ENCODE results near the gene EFCAB9. TPM values are rescaled to one million over a fixed set of nuclear protein-coding genes. Genes with fewer than 3 reads are reported as not detected.

Gene EFCAB9
- total and polyA plus RNA-seq, 2 of the 13 experiments (the other 11 are each of a cell fraction or from before 2014, with no cell fraction given) = not detected

GRCh38 chr5:172156541-172156994 lies 37.4 kb upstream of the EFCAB9 start (continued):
- TF ChIP-seq, protein P1, sequence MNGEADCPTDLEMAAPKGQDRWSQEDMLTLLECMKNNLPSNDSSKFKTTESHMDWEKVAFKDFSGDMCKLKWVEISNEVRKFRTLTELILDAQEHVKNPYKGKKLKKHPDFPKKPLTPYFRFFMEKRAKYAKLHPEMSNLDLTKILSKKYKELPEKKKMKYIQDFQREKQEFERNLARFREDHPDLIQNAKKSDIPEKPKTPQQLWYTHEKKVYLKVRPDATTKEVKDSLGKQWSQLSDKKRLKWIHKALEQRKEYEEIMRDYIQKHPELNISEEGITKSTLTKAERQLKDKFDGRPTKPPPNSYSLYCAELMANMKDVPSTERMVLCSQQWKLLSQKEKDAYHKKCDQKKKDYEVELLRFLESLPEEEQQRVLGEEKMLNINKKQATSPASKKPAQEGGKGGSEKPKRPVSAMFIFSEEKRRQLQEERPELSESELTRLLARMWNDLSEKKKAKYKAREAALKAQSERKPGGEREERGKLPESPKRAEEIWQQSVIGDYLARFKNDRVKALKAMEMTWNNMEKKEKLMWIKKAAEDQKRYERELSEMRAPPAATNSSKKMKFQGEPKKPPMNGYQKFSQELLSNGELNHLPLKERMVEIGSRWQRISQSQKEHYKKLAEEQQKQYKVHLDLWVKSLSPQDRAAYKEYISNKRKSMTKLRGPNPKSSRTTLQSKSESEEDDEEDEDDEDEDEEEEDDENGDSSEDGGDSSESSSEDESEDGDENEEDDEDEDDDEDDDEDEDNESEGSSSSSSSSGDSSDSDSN (CRISPR knock-in tag; IDR thresholded peaks at IDR 0.05) = 0 out of 2 replicates have a peak, but pooled peaks have one; percentile 28
- TF ChIP-seq FOXP4 (CRISPR knock-in tag; IDR thresholded peaks at IDR 0.05) (peak; percentile 41; the same call in 1 of the 2 replicates), HOXA3 (CRISPR knock-in tag; IDR thresholded peaks at IDR 0.05) (peak; percentile 41; the same call in 1 of the 2 replicates), MED1 (CRISPR knock-in tag; IDR thresholded peaks at IDR 0.05) (peak; percentile 55), ZSCAN9 (CRISPR knock-in tag; IDR thresholded peaks at IDR 0.05; ENCODE audit: borderline replicate concordance) (0 out of 2 replicates have a peak, but pooled peaks have one; percentile 41), ZNF263 (CRISPR knock-in tag; IDR thresholded peaks at IDR 0.05) (no peak), MNT (IDR thresholded peaks at IDR 0.05) (no peak), NR2F2 (IDR thresholded peaks at IDR 0.05; ENCODE audit: borderline replicate concordance, low read depth) (no peak), ZFP41 (CRISPR knock-in tag; IDR thresholded peaks at IDR 0.05; ENCODE audit: borderline replicate concordance) (no peak), TEAD3 (CRISPR knock-in tag; optimal IDR thresholded peaks at IDR 0.05; ENCODE audit: borderline replicate concordance) (peak; percentile 78), FOXM1 (CRISPR knock-in tag; IDR thresholded peaks at IDR 0.05) (no peak), GABPB1 (CRISPR knock-in tag; IDR thresholded peaks at IDR 0.05) (peak; percentile 53), STAG1 (CRISPR knock-in tag; IDR thresholded peaks at IDR 0.05) (no peak), PHF21A (CRISPR knock-in tag; IDR thresholded peaks at IDR 0.05) (no peak), ZNF34 (CRISPR knock-in tag; IDR thresholded peaks at IDR 0.05; ENCODE audit: borderline replicate concordance) (no peak), ZNF296 (CRISPR knock-in tag; conservative IDR thresholded peaks at IDR 0.05) (no peak), TAF15 (IDR thresholded peaks at IDR 0.05; ENCODE audit: low read depth, low read length, poor library complexity, severe bottlenecking) (no peak), ZNF446 (CRISPR knock-in tag; IDR thresholded peaks at IDR 0.05) (no peak), ZNF331 (CRISPR knock-in tag; IDR thresholded peaks at IDR 0.05) (peak; percentile 34; the same call in 1 of the 2 replicates), NCOA2 (CRISPR knock-in tag; IDR thresholded peaks at IDR 0.05) (no peak)
- TF ChIP-seq, protein P2, sequence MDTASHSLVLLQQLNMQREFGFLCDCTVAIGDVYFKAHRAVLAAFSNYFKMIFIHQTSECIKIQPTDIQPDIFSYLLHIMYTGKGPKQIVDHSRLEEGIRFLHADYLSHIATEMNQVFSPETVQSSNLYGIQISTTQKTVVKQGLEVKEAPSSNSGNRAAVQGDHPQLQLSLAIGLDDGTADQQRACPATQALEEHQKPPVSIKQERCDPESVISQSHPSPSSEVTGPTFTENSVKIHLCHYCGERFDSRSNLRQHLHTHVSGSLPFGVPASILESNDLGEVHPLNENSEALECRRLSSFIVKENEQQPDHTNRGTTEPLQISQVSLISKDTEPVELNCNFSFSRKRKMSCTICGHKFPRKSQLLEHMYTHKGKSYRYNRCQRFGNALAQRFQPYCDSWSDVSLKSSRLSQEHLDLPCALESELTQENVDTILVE (CRISPR knock-in tag; IDR thresholded peaks at IDR 0.05) = 0 out of 2 replicates have a peak, but pooled peaks have one; percentile 30
- TF ChIP-seq, protein P3, sequence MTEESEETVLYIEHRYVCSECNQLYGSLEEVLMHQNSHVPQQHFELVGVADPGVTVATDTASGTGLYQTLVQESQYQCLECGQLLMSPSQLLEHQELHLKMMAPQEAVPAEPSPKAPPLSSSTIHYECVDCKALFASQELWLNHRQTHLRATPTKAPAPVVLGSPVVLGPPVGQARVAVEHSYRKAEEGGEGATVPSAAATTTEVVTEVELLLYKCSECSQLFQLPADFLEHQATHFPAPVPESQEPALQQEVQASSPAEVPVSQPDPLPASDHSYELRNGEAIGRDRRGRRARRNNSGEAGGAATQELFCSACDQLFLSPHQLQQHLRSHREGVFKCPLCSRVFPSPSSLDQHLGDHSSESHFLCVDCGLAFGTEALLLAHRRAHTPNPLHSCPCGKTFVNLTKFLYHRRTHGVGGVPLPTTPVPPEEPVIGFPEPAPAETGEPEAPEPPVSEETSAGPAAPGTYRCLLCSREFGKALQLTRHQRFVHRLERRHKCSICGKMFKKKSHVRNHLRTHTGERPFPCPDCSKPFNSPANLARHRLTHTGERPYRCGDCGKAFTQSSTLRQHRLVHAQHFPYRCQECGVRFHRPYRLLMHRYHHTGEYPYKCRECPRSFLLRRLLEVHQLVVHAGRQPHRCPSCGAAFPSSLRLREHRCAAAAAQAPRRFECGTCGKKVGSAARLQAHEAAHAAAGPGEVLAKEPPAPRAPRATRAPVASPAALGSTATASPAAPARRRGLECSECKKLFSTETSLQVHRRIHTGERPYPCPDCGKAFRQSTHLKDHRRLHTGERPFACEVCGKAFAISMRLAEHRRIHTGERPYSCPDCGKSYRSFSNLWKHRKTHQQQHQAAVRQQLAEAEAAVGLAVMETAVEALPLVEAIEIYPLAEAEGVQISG (CRISPR knock-in tag; IDR thresholded peaks at IDR 0.05) = no peak; the same call in 1 of the 2 replicates
